ENCODE results near the gene HDAC1.
A peak's percentile ranks its signal among the peaks of the same experiment; 100 is the strongest.
"Not testable (repeated sequence)": the region's sequence is repeated elsewhere in the genome, so short reads cannot be mapped to it uniquely, and the experiment has no call there.

The HDAC1 gene

GRCh38 chr1:32350785-32351398 lies 59.0 kb downstream of the HDAC1 start:
- peak overlapping the region; percentile 64 for H3K4me3 ChIP-seq (replicated peaks; ENCODE audit: low read depth, low read length)
- DNase-seq (ENCODE audit: low read depth), result peak; percentile 74
- TF ChIP-seq, protein P1, sequence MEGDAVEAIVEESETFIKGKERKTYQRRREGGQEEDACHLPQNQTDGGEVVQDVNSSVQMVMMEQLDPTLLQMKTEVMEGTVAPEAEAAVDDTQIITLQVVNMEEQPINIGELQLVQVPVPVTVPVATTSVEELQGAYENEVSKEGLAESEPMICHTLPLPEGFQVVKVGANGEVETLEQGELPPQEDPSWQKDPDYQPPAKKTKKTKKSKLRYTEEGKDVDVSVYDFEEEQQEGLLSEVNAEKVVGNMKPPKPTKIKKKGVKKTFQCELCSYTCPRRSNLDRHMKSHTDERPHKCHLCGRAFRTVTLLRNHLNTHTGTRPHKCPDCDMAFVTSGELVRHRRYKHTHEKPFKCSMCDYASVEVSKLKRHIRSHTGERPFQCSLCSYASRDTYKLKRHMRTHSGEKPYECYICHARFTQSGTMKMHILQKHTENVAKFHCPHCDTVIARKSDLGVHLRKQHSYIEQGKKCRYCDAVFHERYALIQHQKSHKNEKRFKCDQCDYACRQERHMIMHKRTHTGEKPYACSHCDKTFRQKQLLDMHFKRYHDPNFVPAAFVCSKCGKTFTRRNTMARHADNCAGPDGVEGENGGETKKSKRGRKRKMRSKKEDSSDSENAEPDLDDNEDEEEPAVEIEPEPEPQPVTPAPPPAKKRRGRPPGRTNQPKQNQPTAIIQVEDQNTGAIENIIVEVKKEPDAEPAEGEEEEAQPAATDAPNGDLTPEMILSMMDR (IDR thresholded peaks at IDR 0.05; ENCODE audit: low read length, missing control alignments), result peak; percentile 33

GRCh38 chr1:32351399-32352238 lies 59.7 kb downstream of the HDAC1 start:
- TF ChIP-seq, protein P1 (IDR thresholded peaks at IDR 0.05; ENCODE audit: low read length, missing control alignments), result no peak
- peak; percentile 94 for DNase-seq (ENCODE audit: low read depth)
- peak overlapping the region; percentile 64 for H3K4me3 ChIP-seq (replicated peaks; ENCODE audit: low read depth, low read length)

- no peak for DNase-seq (ENCODE audit: low read depth)
- TF ChIP-seq, protein P1 (IDR thresholded peaks at IDR 0.05; ENCODE audit: low read length, missing control alignments), result no peak
- peak overlapping the region; percentile 64 for H3K4me3 ChIP-seq (replicated peaks; ENCODE audit: low read depth, low read length)
Measured at GRCh38 chr1:32352239-32352745, 60.4 kb downstream of the HDAC1 start.

- DNase-seq (ENCODE audit: low read depth), result peak; percentile 41
- TF ChIP-seq, protein P1 (IDR thresholded peaks at IDR 0.05; ENCODE audit: low read length, missing control alignments), result no peak
- peak overlapping the region; percentile 64 for H3K4me3 ChIP-seq (replicated peaks; ENCODE audit: low read depth, low read length)
Measured at GRCh38 chr1:32352831-32353383, 61.0 kb downstream of the HDAC1 start.

DNA sequence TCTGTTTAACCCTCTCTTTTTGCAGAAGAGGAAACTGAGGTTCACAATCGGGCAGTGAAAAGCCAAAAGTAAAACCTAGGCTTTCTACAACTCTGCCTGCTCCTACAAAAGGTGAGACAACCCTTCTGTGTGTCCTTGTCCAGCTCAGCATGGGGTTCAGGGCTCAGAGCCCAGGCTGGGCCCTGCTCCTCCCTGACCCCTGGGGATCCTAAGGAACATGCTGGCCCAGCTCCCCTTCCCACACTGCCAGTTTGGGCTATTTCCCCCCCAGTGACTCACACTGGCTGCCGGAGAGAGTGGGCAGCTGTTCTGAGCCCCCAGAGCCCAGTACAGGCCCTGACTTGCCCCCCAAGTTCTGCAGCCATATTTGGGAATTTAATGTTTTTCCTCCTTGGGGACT lies 61.5 kb downstream of the HDAC1 start:
- TF ChIP-seq, protein P1 (IDR thresholded peaks at IDR 0.05; ENCODE audit: low read length, missing control alignments), result no peak

GRCh38 chr1:32353886-32354570 lies 62.1 kb downstream of the HDAC1 start:
- TF ChIP-seq, protein P1 (IDR thresholded peaks at IDR 0.05; ENCODE audit: low read length, missing control alignments), result no peak
- DNase-seq (ENCODE audit: low read depth), result peak; percentile 95
- H3K4me3 ChIP-seq (replicated peaks; ENCODE audit: low read depth, low read length), result no peak overlapping the region

More for the DNA sequence above, 61.5 kb downstream of the HDAC1 start:
- peak overlapping the region; percentile 10 for H3K4me3 ChIP-seq (replicated peaks; ENCODE audit: low read depth, low read length)
- DNase-seq (ENCODE audit: low read depth), result no peak

DNA sequence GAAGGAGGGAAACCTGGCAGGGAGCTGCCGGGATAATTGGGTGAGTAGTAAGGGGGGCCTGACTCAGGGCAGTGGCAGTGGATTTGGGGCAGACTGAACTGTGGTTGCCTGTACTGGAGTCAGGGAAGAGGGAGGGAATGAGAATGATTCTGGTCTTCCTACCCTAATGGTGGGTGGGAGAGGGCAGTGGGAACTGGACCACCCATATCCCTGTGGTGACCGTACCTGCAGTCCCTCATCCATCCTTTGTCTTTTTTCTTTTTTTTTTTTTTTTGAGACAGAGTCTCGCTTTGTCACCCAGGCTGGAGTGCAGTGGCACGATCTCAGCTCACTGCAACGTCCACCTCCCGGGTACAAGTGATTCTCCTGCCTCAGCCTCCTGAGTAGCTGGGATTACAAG lies 63.9 kb downstream of the HDAC1 start:
- not testable (repeated sequence) for DNase-seq (ENCODE audit: low read depth); H3K4me3 ChIP-seq (replicated peaks; ENCODE audit: low read depth, low read length)
